ENCODE measurements around the gene RGP1. TPM values are rescaled to one million over a fixed set of nuclear protein-coding genes. Genes with fewer than 3 reads are reported as not detected.

The RGP1 gene
- total RNA-seq, 1 donor from 2014 or later: 27.2 TPM

- FAIRE-seq: no peak
Observed at GRCh38 chr9:35789541-35789940, 40.5 kb downstream of the RGP1 start.

GRCh38 chr9:35790025-35790384, 40.9 kb downstream of the RGP1 start:
- no peak overlapping the region for H3K27ac Mint-ChIP-seq (ENCODE audit: unreplicated experiment)
- H3K4me3 ChIP-seq (ENCODE audit: insufficient read depth, low read depth, low read length): no peak overlapping the region
- peaks cover 8% of the 10 kb centered on the region for H3K27me3 ChIP-seq (ENCODE audit: insufficient read depth, low read length)
- H3K27ac ChIP-seq (ENCODE audit: low read depth, low read length): no peak overlapping the region
- H3K36me3 Mint-ChIP-seq (ENCODE audit: low read depth, unreplicated experiment): peaks cover 8% of the 10 kb centered on the region
- peaks cover 24% of the 10 kb centered on the region for H3K79me2 ChIP-seq (ENCODE audit: insufficient read depth, low read length)
- no peak overlapping the region for H3K4me3 Mint-ChIP-seq (ENCODE audit: unreplicated experiment)
- H3K4me2 ChIP-seq (ENCODE audit: low read length): no peak overlapping the region
- TF ChIP-seq EZH2 (IDR thresholded peaks at IDR 0.05; ENCODE audit: insufficient read depth, low read length) (no peak), CTCF (IDR thresholded peaks at IDR 0.05; ENCODE audit: insufficient read depth, low read depth, low read length) (no peak)
- no peaks in the 10 kb centered on the region for H3K36me3 ChIP-seq (ENCODE audit: insufficient read depth, low read length)
- no peaks in the 10 kb centered on the region for H3K9me3 ChIP-seq (ENCODE audit: insufficient read depth, low read depth, low read length)
- H3K4me1 ChIP-seq (ENCODE audit: insufficient read depth, low read length): peaks cover 20% of the 10 kb centered on the region
- H3K4me1 Mint-ChIP-seq (ENCODE audit: low read depth, unreplicated experiment): peaks cover 24% of the 10 kb centered on the region
- DNase-seq (ENCODE audit: low read depth) (no peak), FAIRE-seq (no peak)
- H3K9me3 Mint-ChIP-seq (ENCODE audit: unreplicated experiment): no peaks in the 10 kb centered on the region
- no peak overlapping the region for H3K9ac ChIP-seq (ENCODE audit: low read length)
- no peaks in the 10 kb centered on the region for H3K27me3 Mint-ChIP-seq (ENCODE audit: low read depth, unreplicated experiment)
- peaks cover under 1% of the 10 kb centered on the region for H4K20me1 ChIP-seq (ENCODE audit: insufficient read depth, low read length)
- no peak overlapping the region for H2AFZ ChIP-seq (ENCODE audit: low read depth, low read length)

More at GRCh38 chr9:35789541-35789940, 40.5 kb downstream of the RGP1 start:
- H3K36me3 ChIP-seq (ENCODE audit: insufficient read depth, low read length): no peaks in the 10 kb centered on the region
- no peak overlapping the region for H3K9ac ChIP-seq (ENCODE audit: low read length)
- H3K9me3 ChIP-seq (ENCODE audit: insufficient read depth, low read depth, low read length): no peaks in the 10 kb centered on the region
- no peaks in the 10 kb centered on the region for H3K9me3 Mint-ChIP-seq (ENCODE audit: unreplicated experiment)
- TF ChIP-seq CTCF (IDR thresholded peaks at IDR 0.05; ENCODE audit: insufficient read depth, low read depth, low read length): no peak
- no peak for TF ChIP-seq EZH2 (IDR thresholded peaks at IDR 0.05; ENCODE audit: insufficient read depth, low read length)
- H3K27me3 ChIP-seq (ENCODE audit: insufficient read depth, low read length): peaks cover 8% of the 10 kb centered on the region
- no peak for DNase-seq (ENCODE audit: low read depth)
- no peaks in the 10 kb centered on the region for H4K20me1 ChIP-seq (ENCODE audit: insufficient read depth, low read length)
- H3K27ac ChIP-seq (ENCODE audit: low read depth, low read length): no peak overlapping the region
- no peak overlapping the region for H3K4me3 Mint-ChIP-seq (ENCODE audit: unreplicated experiment)
- H3K4me3 ChIP-seq (ENCODE audit: insufficient read depth, low read depth, low read length): no peak overlapping the region
- no peaks in the 10 kb centered on the region for H3K27me3 Mint-ChIP-seq (ENCODE audit: low read depth, unreplicated experiment)
- H3K79me2 ChIP-seq (ENCODE audit: insufficient read depth, low read length): peaks cover 20% of the 10 kb centered on the region
- H2AFZ ChIP-seq (ENCODE audit: low read depth, low read length): no peak overlapping the region
- H3K4me1 ChIP-seq (ENCODE audit: insufficient read depth, low read length): peaks cover 18% of the 10 kb centered on the region
- no peak overlapping the region for H3K4me2 ChIP-seq (ENCODE audit: low read length)
- peaks cover 20% of the 10 kb centered on the region for H3K4me1 Mint-ChIP-seq (ENCODE audit: low read depth, unreplicated experiment)
- peaks cover 8% of the 10 kb centered on the region for H3K36me3 Mint-ChIP-seq (ENCODE audit: low read depth, unreplicated experiment)
- no peak overlapping the region for H3K27ac Mint-ChIP-seq (ENCODE audit: unreplicated experiment)

GRCh38 chr9:35790385-35791296, 41.6 kb downstream of the RGP1 start:
- H3K4me1 ChIP-seq (ENCODE audit: insufficient read depth, low read length): peaks cover 27% of the 10 kb centered on the region
- H3K9me3 ChIP-seq (ENCODE audit: insufficient read depth, low read depth, low read length): no peaks in the 10 kb centered on the region
- Mint-ChIP-seq H3K36me3 (ENCODE audit: low read depth, unreplicated experiment) (peaks cover 7% of the 10 kb centered on the region), H3K9me3 (ENCODE audit: unreplicated experiment) (no peaks in the 10 kb centered on the region), H3K27ac (ENCODE audit: unreplicated experiment) (peak overlapping the region; percentile 75), H3K27me3 (ENCODE audit: low read depth, unreplicated experiment) (no peaks in the 10 kb centered on the region), H3K4me3 (ENCODE audit: unreplicated experiment) (peak overlapping the region; percentile 71), H3K4me1 (ENCODE audit: low read depth, unreplicated experiment) (peaks cover 31% of the 10 kb centered on the region)
- H3K9ac ChIP-seq (ENCODE audit: low read length): peak overlapping the region; percentile 37
- FAIRE-seq: no peak
- H2AFZ ChIP-seq (ENCODE audit: low read depth, low read length): peak overlapping the region; percentile 91
- no peak overlapping the region for H3K4me3 ChIP-seq (ENCODE audit: insufficient read depth, low read depth, low read length)
- TF ChIP-seq EZH2 (IDR thresholded peaks at IDR 0.05; ENCODE audit: insufficient read depth, low read length) (no peak), CTCF (IDR thresholded peaks at IDR 0.05; ENCODE audit: insufficient read depth, low read depth, low read length) (peak; percentile 91)
- H4K20me1 ChIP-seq (ENCODE audit: insufficient read depth, low read length): peaks cover 3% of the 10 kb centered on the region
- peak overlapping the region; percentile 78 for H3K4me2 ChIP-seq (ENCODE audit: low read length)
- DNase-seq (ENCODE audit: low read depth): peak; percentile 63
- peaks cover 24% of the 10 kb centered on the region for H3K79me2 ChIP-seq (ENCODE audit: insufficient read depth, low read length)
- H3K36me3 ChIP-seq (ENCODE audit: insufficient read depth, low read length): no peaks in the 10 kb centered on the region
- H3K27ac ChIP-seq (ENCODE audit: low read depth, low read length): no peak overlapping the region
- peaks cover 3% of the 10 kb centered on the region for H3K27me3 ChIP-seq (ENCODE audit: insufficient read depth, low read length)

Measured in astrocyte (in vitro differentiated cells and primary cell).